HEK293 (cell line): Measurements from ENCODE around the gene RSU1.

Experiments used
- CTCF ChIA-PET: fragments of 350-600 bp; formaldehyde crosslinking; extraction: SDS; loops from one replicate; lab custom pipeline; 2021; ENCODE audit warnings: antibody characterized with exemption; lab: Yijun Ruan, JAX
- POLR2A ChIA-PET: fragments of 300-600 bp; formaldehyde crosslinking; extraction: SDS; loops from one replicate; lab custom pipeline; 2020; ENCODE audit warnings: antibody characterized with exemption, inconsistent platforms; lab: Yijun Ruan, JAX
- H3K27ac ChIP-seq: fragments of 200-500 bp; sonication (Bioruptor generic); 2 replicates; pipeline ENCODE4 v1.5.1; 2014; ENCODE audit warnings: low read depth, low read length, control low read depth, inconsistent platforms; ENCODE audit errors: extremely low read depth
- H3K36me3 ChIP-seq, 2 experiments: fragments of 200-500 bp in 1 of 2; sonication (Bioruptor generic) in 1 of 2; 1 replicate in 1 of 2; 2 replicates in 1 of 2; pipeline ENCODE4 v1.5.1; 2014 to 2017; ENCODE audit warnings: inconsistent platforms in 2 of 2, low read length in 2 of 2; ENCODE audit not compliant: control insufficient read depth in 2 of 2, insufficient read depth in 1 of 2
- H3K4me1 ChIP-seq: fragments of 200-500 bp; sonication (Bioruptor generic); 2 replicates; pipeline ENCODE4 v1.5.1; 2014; ENCODE audit warnings: mild to moderate bottlenecking, low read length, inconsistent platforms; ENCODE audit not compliant: control insufficient read depth, insufficient read depth
- H3K4me3 ChIP-seq: 2 replicates; pipeline ENCODE4 v1.5.1; 2011; ENCODE audit warnings: low read depth, mild to moderate bottlenecking, control low read depth, low read length, moderate library complexity
- H3K9me3 ChIP-seq: fragments of 200-500 bp; sonication (Bioruptor generic); 2 replicates; pipeline ENCODE4 v1.5.1; 2014; ENCODE audit warnings: low read depth, low read length, inconsistent platforms; ENCODE audit not compliant: control insufficient read depth, insufficient read depth
- BCL11A ChIP-seq: fragments of 450-650 bp; formaldehyde crosslinking; IDR thresholded peaks from 2 replicates; pipeline ENCODE4 v1.5.1; 2016; ENCODE audit warnings: low read depth, missing biosample characterization, missing genetic modification characterization
- GLI2 ChIP-seq: fragments of 450-650 bp; formaldehyde crosslinking; IDR thresholded peaks from 2 replicates; pipeline ENCODE4; 2017; ENCODE audit warnings: missing biosample characterization, missing genetic modification characterization, low read depth, borderline replicate concordance
- PRDM1 ChIP-seq: fragments of 450-650 bp; formaldehyde crosslinking; IDR thresholded peaks from 2 replicates; pipeline ENCODE4; 2016; ENCODE audit warnings: missing biosample characterization, missing genetic modification characterization
- WT1 ChIP-seq: fragments of 450-650 bp; formaldehyde crosslinking; IDR thresholded peaks from 2 replicates; pipeline ENCODE4 v1.5.1; 2016; ENCODE audit warnings: missing biosample characterization, missing genetic modification characterization
- YY1 ChIP-seq: fragments of 450-650 bp; formaldehyde crosslinking; IDR thresholded peaks from 2 replicates; pipeline ENCODE4 v1.5.1; 2018; ENCODE audit warnings: missing biosample characterization, missing genetic modification characterization
- ZBTB21 ChIP-seq: fragments of 450-650 bp; formaldehyde crosslinking; IDR thresholded peaks from 2 replicates; pipeline ENCODE4 v1.5.1; 2017; ENCODE audit warnings: missing biosample characterization, missing genetic modification characterization
- ZNF16 ChIP-seq: fragments of 450-650 bp; formaldehyde crosslinking; IDR thresholded peaks from 2 replicates; pipeline ENCODE4 v1.5.1; 2016; ENCODE audit warnings: low read depth, missing biosample characterization, missing genetic modification characterization
- ZNF202 ChIP-seq: fragments of 450-650 bp; formaldehyde crosslinking; IDR thresholded peaks from 2 replicates; pipeline ENCODE4 v1.5.1; 2016; ENCODE audit warnings: missing biosample characterization, missing genetic modification characterization, borderline replicate concordance
- ZNF248 ChIP-seq: fragments of 450-650 bp; formaldehyde crosslinking; IDR thresholded peaks from 2 replicates; pipeline ENCODE4 v1.5.1; 2017; ENCODE audit warnings: missing biosample characterization, missing genetic modification characterization
- ZNF266 ChIP-seq: fragments of 450-650 bp; formaldehyde crosslinking; IDR thresholded peaks from 2 replicates; pipeline ENCODE4 v1.5.1; 2016; ENCODE audit warnings: missing biosample characterization, missing genetic modification characterization, low read depth
- ZNF324 ChIP-seq: fragments of 450-650 bp; formaldehyde crosslinking; IDR thresholded peaks from 2 replicates; pipeline ENCODE4 v1.5.1; 2016; ENCODE audit warnings: missing biosample characterization, missing genetic modification characterization
- ZNF350 ChIP-seq: fragments of 450-650 bp; formaldehyde crosslinking; IDR thresholded peaks from 2 replicates; pipeline ENCODE4 v1.5.0; 2017; ENCODE audit warnings: missing biosample characterization, mild to moderate bottlenecking, missing genetic modification characterization
- ZNF394 ChIP-seq: fragments of 450-650 bp; formaldehyde crosslinking; IDR thresholded peaks from 2 replicates; pipeline ENCODE4 v1.5.1; 2016; ENCODE audit warnings: missing biosample characterization, missing genetic modification characterization, mild to moderate bottlenecking, moderate library complexity, borderline replicate concordance
- ZNF521 ChIP-seq: fragments of 450-650 bp; formaldehyde crosslinking; IDR thresholded peaks from 2 replicates; pipeline ENCODE4 v1.5.1; 2017; ENCODE audit warnings: missing biosample characterization, mild to moderate bottlenecking, missing genetic modification characterization
- ZNF549 ChIP-seq: fragments of 450-650 bp; IDR thresholded peaks from 2 replicates; pipeline ENCODE4 v1.5.1; 2018; ENCODE audit warnings: missing biosample characterization, missing genetic modification characterization, mild to moderate bottlenecking, inconsistent platforms, moderate library complexity
- ZNF792 ChIP-seq: fragments of 450-650 bp; formaldehyde crosslinking; IDR thresholded peaks from 2 replicates; pipeline ENCODE4 v1.5.1; 2016; ENCODE audit warnings: missing biosample characterization, missing genetic modification characterization
- TF ChIP-seq, protein P1 (sequence below): fragments of 450-650 bp; formaldehyde crosslinking; IDR thresholded peaks from 2 replicates; pipeline ENCODE4 v1.5.1; 2017; ENCODE audit warnings: missing biosample characterization, missing genetic modification characterization
- TF ChIP-seq, protein P2 (sequence below): fragments of 450-650 bp; formaldehyde crosslinking; IDR thresholded peaks from 2 replicates; pipeline ENCODE4 v1.5.1; 2016; ENCODE audit warnings: missing biosample characterization, missing genetic modification characterization
- TF ChIP-seq, protein P3 (sequence below): fragments of 450-650 bp; formaldehyde crosslinking; IDR thresholded peaks from 2 replicates; pipeline ENCODE4 v1.5.1; 2016; ENCODE audit warnings: missing biosample characterization, missing genetic modification characterization, borderline replicate concordance
- TF ChIP-seq, protein P4 (sequence below): fragments of 450-650 bp; formaldehyde crosslinking; IDR thresholded peaks from 2 replicates; pipeline ENCODE4 v1.5.1; 2016; ENCODE audit warnings: missing biosample characterization, missing genetic modification characterization, borderline replicate concordance
- TF ChIP-seq, protein P5 (sequence below): fragments of 450-650 bp; formaldehyde crosslinking; IDR thresholded peaks from 2 replicates; pipeline ENCODE4 v1.5.1; 2017; ENCODE audit warnings: missing biosample characterization, missing genetic modification characterization
- TF ChIP-seq, protein P6 (sequence below): IDR thresholded peaks from 2 replicates; pipeline ENCODE4 v1.6.1; 2011; ENCODE audit warnings: mild to moderate bottlenecking, low read depth, low read length, borderline replicate concordance

The RSU1 gene

DNA sequence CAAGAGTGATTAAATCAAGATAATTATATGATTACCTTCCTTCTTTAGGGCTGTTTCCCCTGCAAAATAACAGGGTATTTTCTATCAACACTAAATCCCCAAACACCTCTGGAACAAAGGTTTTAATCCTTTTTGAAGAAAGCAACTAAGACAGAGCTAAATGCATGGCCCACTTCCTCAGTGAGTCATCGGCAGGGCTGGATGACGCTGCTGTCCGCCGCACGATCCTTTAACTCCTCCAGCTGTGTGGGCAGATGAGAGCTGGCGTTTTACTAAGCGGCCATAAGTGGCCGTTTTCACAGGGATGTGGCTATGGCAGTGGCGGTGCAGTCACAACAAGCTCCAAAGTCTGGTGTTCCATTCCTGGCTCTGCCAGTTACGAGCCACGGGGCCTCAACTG, 219.6 kb downstream of the RSU1 start:
- H3K27ac ChIP-seq, result no peak overlapping the region
- POLR2A ChIA-PET, result no interaction called here

DNA sequence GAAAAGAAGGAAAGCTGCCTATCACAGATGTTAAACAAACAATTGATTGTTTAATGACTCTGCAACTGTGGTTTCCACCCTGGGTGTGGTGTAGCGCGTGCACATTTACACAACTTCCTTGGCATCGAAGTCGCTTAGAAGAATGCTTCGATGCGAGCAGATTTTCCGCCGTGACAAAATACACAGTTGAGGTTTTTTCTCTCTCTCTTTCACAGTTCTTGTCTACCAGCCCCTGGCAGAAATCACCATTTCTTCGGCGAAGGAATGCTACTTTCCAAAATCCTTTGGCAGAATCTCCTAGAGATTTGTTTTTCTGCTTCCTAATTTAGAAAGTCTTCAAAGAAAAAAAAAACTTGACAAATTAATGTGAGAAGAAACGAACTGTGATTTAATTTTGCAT, 224.8 kb downstream of the RSU1 start:
- CTCF ChIA-PET, result no interaction called here
- no peaks in the 10 kb centered on the region for H3K9me3 ChIP-seq
- TF ChIP-seq PRDM1 (tag by site-specific recombination) (no peak), YY1 (tag by site-specific recombination) (no peak), ZNF202 (no peak), ZNF549 (tag by site-specific recombination) (no peak), BCL11A (tag by site-specific recombination) (no peak), GLI2 (tag by site-specific recombination) (no peak), WT1 (no peak), ZNF324 (no peak), ZNF16 (tag by site-specific recombination) (no peak), ZNF792 (no peak), ZNF266 (tag by site-specific recombination) (no peak), ZNF394 (tag by site-specific recombination) (no peak), ZNF521 (tag by site-specific recombination) (no peak)
- TF ChIP-seq, protein P1, sequence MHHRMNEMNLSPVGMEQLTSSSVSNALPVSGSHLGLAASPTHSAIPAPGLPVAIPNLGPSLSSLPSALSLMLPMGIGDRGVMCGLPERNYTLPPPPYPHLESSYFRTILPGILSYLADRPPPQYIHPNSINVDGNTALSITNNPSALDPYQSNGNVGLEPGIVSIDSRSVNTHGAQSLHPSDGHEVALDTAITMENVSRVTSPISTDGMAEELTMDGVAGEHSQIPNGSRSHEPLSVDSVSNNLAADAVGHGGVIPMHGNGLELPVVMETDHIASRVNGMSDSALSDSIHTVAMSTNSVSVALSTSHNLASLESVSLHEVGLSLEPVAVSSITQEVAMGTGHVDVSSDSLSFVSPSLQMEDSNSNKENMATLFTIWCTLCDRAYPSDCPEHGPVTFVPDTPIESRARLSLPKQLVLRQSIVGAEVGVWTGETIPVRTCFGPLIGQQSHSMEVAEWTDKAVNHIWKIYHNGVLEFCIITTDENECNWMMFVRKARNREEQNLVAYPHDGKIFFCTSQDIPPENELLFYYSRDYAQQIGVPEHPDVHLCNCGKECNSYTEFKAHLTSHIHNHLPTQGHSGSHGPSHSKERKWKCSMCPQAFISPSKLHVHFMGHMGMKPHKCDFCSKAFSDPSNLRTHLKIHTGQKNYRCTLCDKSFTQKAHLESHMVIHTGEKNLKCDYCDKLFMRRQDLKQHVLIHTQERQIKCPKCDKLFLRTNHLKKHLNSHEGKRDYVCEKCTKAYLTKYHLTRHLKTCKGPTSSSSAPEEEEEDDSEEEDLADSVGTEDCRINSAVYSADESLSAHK (tag by site-specific recombination), result no peak
- TF ChIP-seq, protein P2, sequence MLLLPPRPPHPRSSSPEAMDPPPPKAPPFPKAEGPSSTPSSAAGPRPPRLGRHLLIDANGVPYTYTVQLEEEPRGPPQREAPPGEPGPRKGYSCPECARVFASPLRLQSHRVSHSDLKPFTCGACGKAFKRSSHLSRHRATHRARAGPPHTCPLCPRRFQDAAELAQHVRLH (tag by site-specific recombination), result no peak
- TF ChIP-seq, protein P3, sequence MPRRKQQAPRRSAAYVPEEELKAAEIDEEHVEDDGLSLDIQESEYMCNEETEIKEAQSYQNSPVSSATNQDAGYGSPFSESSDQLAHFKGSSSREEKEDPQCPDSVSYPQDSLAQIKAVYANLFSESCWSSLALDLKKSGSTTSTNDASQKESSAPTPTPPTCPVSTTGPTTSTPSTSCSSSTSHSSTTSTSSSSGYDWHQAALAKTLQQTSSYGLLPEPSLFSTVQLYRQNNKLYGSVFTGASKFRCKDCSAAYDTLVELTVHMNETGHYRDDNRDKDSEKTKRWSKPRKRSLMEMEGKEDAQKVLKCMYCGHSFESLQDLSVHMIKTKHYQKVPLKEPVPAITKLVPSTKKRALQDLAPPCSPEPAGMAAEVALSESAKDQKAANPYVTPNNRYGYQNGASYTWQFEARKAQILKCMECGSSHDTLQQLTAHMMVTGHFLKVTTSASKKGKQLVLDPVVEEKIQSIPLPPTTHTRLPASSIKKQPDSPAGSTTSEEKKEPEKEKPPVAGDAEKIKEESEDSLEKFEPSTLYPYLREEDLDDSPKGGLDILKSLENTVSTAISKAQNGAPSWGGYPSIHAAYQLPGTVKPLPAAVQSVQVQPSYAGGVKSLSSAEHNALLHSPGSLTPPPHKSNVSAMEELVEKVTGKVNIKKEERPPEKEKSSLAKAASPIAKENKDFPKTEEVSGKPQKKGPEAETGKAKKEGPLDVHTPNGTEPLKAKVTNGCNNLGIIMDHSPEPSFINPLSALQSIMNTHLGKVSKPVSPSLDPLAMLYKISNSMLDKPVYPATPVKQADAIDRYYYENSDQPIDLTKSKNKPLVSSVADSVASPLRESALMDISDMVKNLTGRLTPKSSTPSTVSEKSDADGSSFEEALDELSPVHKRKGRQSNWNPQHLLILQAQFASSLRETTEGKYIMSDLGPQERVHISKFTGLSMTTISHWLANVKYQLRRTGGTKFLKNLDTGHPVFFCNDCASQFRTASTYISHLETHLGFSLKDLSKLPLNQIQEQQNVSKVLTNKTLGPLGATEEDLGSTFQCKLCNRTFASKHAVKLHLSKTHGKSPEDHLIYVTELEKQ, result no peak
- TF ChIP-seq, protein P4, sequence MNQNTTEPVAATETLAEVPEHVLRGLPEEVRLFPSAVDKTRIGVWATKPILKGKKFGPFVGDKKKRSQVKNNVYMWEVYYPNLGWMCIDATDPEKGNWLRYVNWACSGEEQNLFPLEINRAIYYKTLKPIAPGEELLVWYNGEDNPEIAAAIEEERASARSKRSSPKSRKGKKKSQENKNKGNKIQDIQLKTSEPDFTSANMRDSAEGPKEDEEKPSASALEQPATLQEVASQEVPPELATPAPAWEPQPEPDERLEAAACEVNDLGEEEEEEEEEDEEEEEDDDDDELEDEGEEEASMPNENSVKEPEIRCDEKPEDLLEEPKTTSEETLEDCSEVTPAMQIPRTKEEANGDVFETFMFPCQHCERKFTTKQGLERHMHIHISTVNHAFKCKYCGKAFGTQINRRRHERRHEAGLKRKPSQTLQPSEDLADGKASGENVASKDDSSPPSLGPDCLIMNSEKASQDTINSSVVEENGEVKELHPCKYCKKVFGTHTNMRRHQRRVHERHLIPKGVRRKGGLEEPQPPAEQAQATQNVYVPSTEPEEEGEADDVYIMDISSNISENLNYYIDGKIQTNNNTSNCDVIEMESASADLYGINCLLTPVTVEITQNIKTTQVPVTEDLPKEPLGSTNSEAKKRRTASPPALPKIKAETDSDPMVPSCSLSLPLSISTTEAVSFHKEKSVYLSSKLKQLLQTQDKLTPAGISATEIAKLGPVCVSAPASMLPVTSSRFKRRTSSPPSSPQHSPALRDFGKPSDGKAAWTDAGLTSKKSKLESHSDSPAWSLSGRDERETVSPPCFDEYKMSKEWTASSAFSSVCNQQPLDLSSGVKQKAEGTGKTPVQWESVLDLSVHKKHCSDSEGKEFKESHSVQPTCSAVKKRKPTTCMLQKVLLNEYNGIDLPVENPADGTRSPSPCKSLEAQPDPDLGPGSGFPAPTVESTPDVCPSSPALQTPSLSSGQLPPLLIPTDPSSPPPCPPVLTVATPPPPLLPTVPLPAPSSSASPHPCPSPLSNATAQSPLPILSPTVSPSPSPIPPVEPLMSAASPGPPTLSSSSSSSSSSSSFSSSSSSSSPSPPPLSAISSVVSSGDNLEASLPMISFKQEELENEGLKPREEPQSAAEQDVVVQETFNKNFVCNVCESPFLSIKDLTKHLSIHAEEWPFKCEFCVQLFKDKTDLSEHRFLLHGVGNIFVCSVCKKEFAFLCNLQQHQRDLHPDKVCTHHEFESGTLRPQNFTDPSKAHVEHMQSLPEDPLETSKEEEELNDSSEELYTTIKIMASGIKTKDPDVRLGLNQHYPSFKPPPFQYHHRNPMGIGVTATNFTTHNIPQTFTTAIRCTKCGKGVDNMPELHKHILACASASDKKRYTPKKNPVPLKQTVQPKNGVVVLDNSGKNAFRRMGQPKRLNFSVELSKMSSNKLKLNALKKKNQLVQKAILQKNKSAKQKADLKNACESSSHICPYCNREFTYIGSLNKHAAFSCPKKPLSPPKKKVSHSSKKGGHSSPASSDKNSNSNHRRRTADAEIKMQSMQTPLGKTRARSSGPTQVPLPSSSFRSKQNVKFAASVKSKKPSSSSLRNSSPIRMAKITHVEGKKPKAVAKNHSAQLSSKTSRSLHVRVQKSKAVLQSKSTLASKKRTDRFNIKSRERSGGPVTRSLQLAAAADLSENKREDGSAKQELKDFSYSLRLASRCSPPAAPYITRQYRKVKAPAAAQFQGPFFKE (tag by site-specific recombination), result no peak

More for the DNA sequence above, 219.6 kb downstream of the RSU1 start:
- no peak for TF ChIP-seq ZNF248 (tag by site-specific recombination)
- TF ChIP-seq, protein P5, sequence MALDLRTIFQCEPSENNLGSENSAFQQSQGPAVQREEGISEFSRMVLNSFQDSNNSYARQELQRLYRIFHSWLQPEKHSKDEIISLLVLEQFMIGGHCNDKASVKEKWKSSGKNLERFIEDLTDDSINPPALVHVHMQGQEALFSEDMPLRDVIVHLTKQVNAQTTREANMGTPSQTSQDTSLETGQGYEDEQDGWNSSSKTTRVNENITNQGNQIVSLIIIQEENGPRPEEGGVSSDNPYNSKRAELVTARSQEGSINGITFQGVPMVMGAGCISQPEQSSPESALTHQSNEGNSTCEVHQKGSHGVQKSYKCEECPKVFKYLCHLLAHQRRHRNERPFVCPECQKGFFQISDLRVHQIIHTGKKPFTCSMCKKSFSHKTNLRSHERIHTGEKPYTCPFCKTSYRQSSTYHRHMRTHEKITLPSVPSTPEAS (tag by site-specific recombination), result no peak
- no peak for TF ChIP-seq ZNF350 (tag by site-specific recombination)
- TF ChIP-seq, protein P6, sequence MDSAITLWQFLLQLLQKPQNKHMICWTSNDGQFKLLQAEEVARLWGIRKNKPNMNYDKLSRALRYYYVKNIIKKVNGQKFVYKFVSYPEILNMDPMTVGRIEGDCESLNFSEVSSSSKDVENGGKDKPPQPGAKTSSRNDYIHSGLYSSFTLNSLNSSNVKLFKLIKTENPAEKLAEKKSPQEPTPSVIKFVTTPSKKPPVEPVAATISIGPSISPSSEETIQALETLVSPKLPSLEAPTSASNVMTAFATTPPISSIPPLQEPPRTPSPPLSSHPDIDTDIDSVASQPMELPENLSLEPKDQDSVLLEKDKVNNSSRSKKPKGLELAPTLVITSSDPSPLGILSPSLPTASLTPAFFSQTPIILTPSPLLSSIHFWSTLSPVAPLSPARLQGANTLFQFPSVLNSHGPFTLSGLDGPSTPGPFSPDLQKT, result no peak
- no peak for TF ChIP-seq ZBTB21 (tag by site-specific recombination)
- TF ChIP-seq, all 188 proteins: peak for 0
- no peak overlapping the region for H3K4me3 ChIP-seq
- no peaks in the 10 kb centered on the region for H3K9me3 ChIP-seq
- CTCF ChIA-PET, result no interaction called here
- H3K36me3 ChIP-seq, result no peaks in the 10 kb centered on the region
- H3K4me1 ChIP-seq, result no peaks in the 10 kb centered on the region

More for the DNA sequence above, 224.8 kb downstream of the RSU1 start:
- no peak overlapping the region for H3K27ac ChIP-seq
- POLR2A ChIA-PET, result no interaction called here
- no peaks in the 10 kb centered on the region for H3K36me3 ChIP-seq
- H3K4me1 ChIP-seq, result no peaks in the 10 kb centered on the region; the same call in 1 of the 2 replicates
- H3K4me3 ChIP-seq, result no peak overlapping the region
